HepG2 (cell line): ENCODE measurements around the gene HK3. TPM values are rescaled to one million over a fixed set of nuclear protein-coding genes. Genes with fewer than 3 reads are reported as not detected.

Experiments used
- ATAC-seq: fragments of 200-7000 bp; cut with Tn5 transposase; 3 replicates; pipeline ENCODE4 v1.9.1; 2020; ENCODE audit warnings: mild to moderate bottlenecking, moderate library complexity
- BruUV-seq: library from RNA; stranded (reverse); fragments of 400-500 nt; replicated peaks from 2 replicates; lab custom pipeline; 2021; lab: Mats Ljungman, UMichigan
- CTCF ChIA-PET: fragments of 300-600 bp; formaldehyde crosslinking; extraction: SDS; loops from one replicate; lab custom pipeline; 2021; ENCODE audit warnings: low total read pairs, inconsistent platforms, low intra/inter-chr PET ratio; lab: Yijun Ruan, JAX
- POLR2A ChIA-PET: fragments of 350-600 bp; sonication (Branson Sonifier 250); formaldehyde crosslinking; loops from one replicate; lab custom pipeline; 2020; ENCODE audit warnings: antibody characterized with exemption, inconsistent platforms; lab: Yijun Ruan, JAX
- DNase-seq: peaks from one replicate; pipeline ENCODE4 v3.0.0-alpha.2; 2015; ENCODE audit warnings: low spot score
- FAIRE-seq: peaks from 3 replicates; lab custom pipeline; 2011; peaks lifted over from hg19 to GRCh38; lab: Jason Lieb, UNC
- H2AFZ ChIP-seq: one replicate; pipeline ENCODE4 v1.6.1; 2011; ENCODE audit warnings: low read length, inconsistent platforms
- H3K27ac ChIP-seq: fragments of 300-600 bp; 3 replicates; pipeline ENCODE4 v1.8.0; 2011; ENCODE audit warnings: mixed run types, mild to moderate bottlenecking, mixed read lengths, low read length, inconsistent platforms; ENCODE audit not compliant: insufficient read depth; ENCODE audit errors: extremely low read length
- H3K27me3 ChIP-seq, 2 experiments: fragments of 200-600 bp in 1 of 2; 2 replicates in 1 of 2; 3 replicates in 1 of 2; pipeline versions ENCODE4 v1.6.0 to v1.8.0; 2011; ENCODE audit warnings: low read length in 2 of 2, mild to moderate bottlenecking in 2 of 2, moderate library complexity in 2 of 2, inconsistent platforms in 1 of 2; ENCODE audit not compliant: insufficient read depth in 2 of 2, control insufficient read depth in 1 of 2
- H3K36me3 ChIP-seq, 2 experiments: fragments of 200-600 bp in 1 of 2; replicated peaks in 1 of 2; 2 replicates in 1 of 2; 3 replicates in 1 of 2; pipeline versions ENCODE4 v1.5.1 to v1.8.0; 2011; ENCODE audit warnings: low read length in 2 of 2, inconsistent platforms in 1 of 2; ENCODE audit not compliant: insufficient read depth in 2 of 2, control insufficient read depth in 1 of 2
- H3K4me1 ChIP-seq: 2 replicates; pipeline ENCODE4 v1.5.1; 2012; ENCODE audit warnings: low read length, inconsistent platforms; ENCODE audit not compliant: insufficient read depth
- H3K4me2 ChIP-seq: 2 replicates; pipeline ENCODE4 v1.6.0; 2011; ENCODE audit warnings: low read depth, low read length, inconsistent platforms
- H3K4me3 ChIP-seq, 3 experiments: fragments of 200-600 bp in 1 of 3; sonication (generic), shearing (Covaris generic) in 1 of 3; replicated peaks in 1 of 3; 2 replicates each; pipeline ENCODE4 v1.5.1; 2011 to 2016; ENCODE audit warnings: low read length in 3 of 3, inconsistent platforms in 2 of 3, low read depth in 2 of 3, mild to moderate bottlenecking in 2 of 3, control low read depth in 1 of 3, mixed read lengths in 1 of 3; ENCODE audit not compliant: insufficient read depth in 1 of 3
- H3K79me2 ChIP-seq: one replicate; pipeline ENCODE4 v1.6.1; 2011; ENCODE audit warnings: low read length, inconsistent platforms; ENCODE audit not compliant: insufficient read depth
- H3K9ac ChIP-seq: 2 replicates; pipeline ENCODE4 v1.6.0; 2011; ENCODE audit warnings: mild to moderate bottlenecking, low read depth, low read length, inconsistent platforms; ENCODE audit not compliant: insufficient read depth
- H3K9me3 ChIP-seq: 2 replicates; pipeline ENCODE4 v1.5.1; 2012; ENCODE audit warnings: mild to moderate bottlenecking, low read length
- H4K20me1 ChIP-seq: 2 replicates; pipeline ENCODE4 v1.6.0; 2011; ENCODE audit warnings: inconsistent platforms, mild to moderate bottlenecking, low read length, moderate library complexity; ENCODE audit not compliant: insufficient read depth
- MLXIP ChIP-seq: sonication (generic); formaldehyde crosslinking; IDR thresholded peaks from 2 replicates; pipeline ENCODE4 v1.9.0; 2021; ENCODE audit warnings: missing genetic modification reagents, borderline replicate concordance
- YEATS4 ChIP-seq: sonication (generic); formaldehyde crosslinking; IDR thresholded peaks from 2 replicates; pipeline ENCODE4 v1.4.0; 2020; ENCODE audit warnings: missing genetic modification reagents, borderline replicate concordance
- ZNF646 ChIP-seq: sonication (generic); formaldehyde crosslinking; IDR thresholded peaks from 2 replicates; pipeline ENCODE4 v1.9.0; 2021; ENCODE audit warnings: mild to moderate bottlenecking, missing genetic modification reagents
- ZNF772 ChIP-seq: sonication (generic); formaldehyde crosslinking; IDR thresholded peaks from 2 replicates; pipeline ENCODE4 v1.5.0; 2020; ENCODE audit warnings: mild to moderate bottlenecking, missing genetic modification reagents
- WGBS: methylation state at CpG from one replicate; pipeline ENCODE4 v1.1.6; 2017; ENCODE audit warnings: low lambda C conversion rate; 5-methylcytosine and 5-hydroxymethylcytosine counted together
- in situ Hi-C: cut with HindIII; loops from 2 replicates; pipeline ENCODE4 v1.10.0; 2017; ENCODE audit warnings: low pct_unique_long_range_greater_than_20kb; ENCODE audit not compliant: extremely low pct_ligation_motif_present
- intact Hi-C: fragments of 100-400 bp; cut with micrococcal nuclease; formaldehyde crosslinking; loops from one replicate; pipeline ENCODE4 v1.10.0; 2022; ENCODE audit not compliant: unreplicated experiment
- polyA plus RNA-seq, 8 experiments: library from polyadenylated mRNA; depleted of rRNA in 3 of 8; stranded (reverse) in 7 of 8; unstranded in 1 of 8; fragments of >200 nt; fragmentation: Illumina TruSeq in 4 of 8; extraction: Trizol in 4 of 8; gene quantifications; 2 replicates each; pipeline versions ENCODE4 v1.2.1 to v1.2.3, GENCODE V29; 2011 to 2016; ENCODE audit warnings: low read depth in 4 of 8, missing spikeins in 1 of 8, mixed read lengths in 1 of 8; ENCODE audit not compliant: insufficient read depth in 1 of 8
- total RNA-seq, 5 experiments: library from RNA; depleted of rRNA; stranded (reverse); fragments of >200 nt; fragmentation: Illumina TruSeq; extraction: Trizol; gene quantifications; 2 replicates each; pipeline ENCODE4 v1.2.3, GENCODE V29; 2016; ENCODE audit warnings: low read depth in 1 of 5

Gene HK3
- total and polyA plus RNA-seq, 2 of the 13 experiments (the other 11 are each of a cell fraction or from before 2014, with no cell fraction given), result not detected

- FAIRE-seq (no peak), DNase-seq (no peak), ATAC-seq (no peak)
- Histone ChIP-seq H3K79me2 (no peaks in the 10 kb centered on the region), H3K27ac (no peak overlapping the region), H3K9me3 (no peaks in the 10 kb centered on the region), H3K36me3 (peaks cover 3 to 23% of the 10 kb centered on the region in 2 experiments; a peak in 4 of 5 replicates), H3K27me3 (no peaks in the 10 kb centered on the region), H3K4me1 (no peaks in the 10 kb centered on the region), H4K20me1 (no peaks in the 10 kb centered on the region), H3K4me3 (no peak overlapping the region), H3K4me2 (no peak overlapping the region), H2AFZ (no peak overlapping the region), H3K9ac (no peak overlapping the region)
- ChIA-PET CTCF (no interaction called here), POLR2A (no interaction called here)
- intact Hi-C loops (loop anchor here (2.0 kb wide), 1 partner anchor 130 kb away; no protein-coding TSS in a partner anchor), in situ Hi-C loops (no loop called here)
- BruUV-seq, result no TSS peak
- 100% methylated on average over 2 of the region's 2 CpGs for WGBS
- TF ChIP-seq ZNF772 (no peak), YEATS4 (CRISPR knock-in tag) (no peak), ZNF646 (CRISPR knock-in tag) (no peak), MLXIP (CRISPR knock-in tag) (no peak)
Measured at GRCh38 chr5:176922817-176923216, 23.7 kb upstream of the HK3 start.
